RWPE1 (cell line): ENCODE results near the gene CALU.

Experiments used
- CTCF ChIA-PET: fragments of 350-600 bp; sonication (Branson Sonifier 250); formaldehyde crosslinking; extraction: SDS; loops from one replicate; lab custom pipeline; 2021; lab: Yijun Ruan, JAX
- POLR2A ChIA-PET: fragments of 400-600 bp; formaldehyde crosslinking; extraction: SDS; loops from one replicate; lab custom pipeline; 2020; ENCODE audit warnings: antibody characterized with exemption; ENCODE audit not compliant: low non-redundant PET; lab: Yijun Ruan, JAX
- DNase-seq: peaks from one replicate; pipeline ENCODE4 v3.0.0; 2012; ENCODE audit warnings: low spot score
- H3K27ac ChIP-seq: fragments of 450-650 bp; 2 replicates; pipeline ENCODE4 v1.5.1; 2017
- CTCF ChIP-seq: fragments of 450-650 bp; conservative IDR thresholded peaks from 2 replicates; pipeline ENCODE4 v1.5.1; 2017; ENCODE audit warnings: low read depth, mild to moderate bottlenecking

The CALU gene

GRCh38 chr7:128812514-128813168 lies 73.5 kb downstream of the CALU start:
- no peak overlapping the region for H3K27ac ChIP-seq
- no peak for TF ChIP-seq CTCF
- ChIA-PET CTCF (no interaction called here), POLR2A (no interaction called here)
- DNase-seq = no peak

GRCh38 chr7:128814499-128814898 lies 75.3 kb downstream of the CALU start:
- H3K27ac ChIP-seq = no peak overlapping the region
- no peak for DNase-seq
- CTCF ChIA-PET = no interaction called here
- POLR2A ChIA-PET = no interaction called here
- no peak for TF ChIP-seq CTCF

GRCh38 chr7:128815289-128815942 lies 76.3 kb downstream of the CALU start:
- no peak for TF ChIP-seq CTCF
- POLR2A ChIA-PET = no interaction called here
- no peak for DNase-seq
- no peak overlapping the region for H3K27ac ChIP-seq
- CTCF ChIA-PET = no interaction called here

GRCh38 chr7:128818694-128819093 lies 79.5 kb downstream of the CALU start:
- no peak for DNase-seq
- ChIA-PET POLR2A (no interaction called here), CTCF (no interaction called here)
- no peak overlapping the region for H3K27ac ChIP-seq
- TF ChIP-seq CTCF = no peak
